ENCODE measurements around the gene CCDC12.

Gene CCDC12

DNA sequence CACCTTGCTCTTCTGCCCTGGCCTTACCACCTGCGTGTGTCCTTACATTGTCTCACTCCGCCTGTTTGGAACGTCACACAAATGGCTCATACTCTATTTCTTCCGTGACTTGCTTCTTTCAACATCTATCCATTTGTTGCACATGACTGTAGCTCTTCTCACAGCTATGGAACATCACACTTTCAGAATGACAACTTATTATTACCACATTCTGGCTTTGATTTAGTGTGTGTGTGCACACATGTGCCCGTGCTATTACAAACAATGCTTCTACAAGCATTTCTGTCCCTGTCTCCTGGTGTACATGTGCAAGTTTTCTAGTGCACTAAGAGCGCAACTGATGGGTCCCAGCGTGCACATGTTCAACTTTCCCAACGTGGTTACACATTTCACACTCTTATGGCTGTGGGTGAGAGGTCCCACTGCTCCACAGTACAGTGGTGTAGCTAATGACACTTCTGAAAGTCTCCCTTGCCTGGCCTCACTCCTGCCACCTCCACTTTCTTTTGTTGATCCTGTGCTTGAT is 61.2 kb downstream of the CCDC12 start:
- Histone ChIP-seq H3K27ac (replicated peaks) (no peak overlapping the region), H3K27me3 (ENCODE audit: insufficient read depth, poor library complexity, severe bottlenecking) (no peaks in the 10 kb centered on the region), H3K4me3 (replicated peaks; ENCODE audit: insufficient read depth, low read length) (no peak overlapping the region)
- TF ChIP-seq GABPA (IDR thresholded peaks at IDR 0.05; ENCODE audit: low read depth) (no peak), SPI1 (IDR thresholded peaks at IDR 0.05; ENCODE audit: borderline replicate concordance, low read depth) (no peak), REST (IDR thresholded peaks at IDR 0.05; ENCODE audit: insufficient replicate concordance, low read depth) (no peak), POLR2AphosphoS5 (IDR thresholded peaks at IDR 0.05; ENCODE audit: low read depth) (no peak)
- TF ChIP-seq, protein P1, sequence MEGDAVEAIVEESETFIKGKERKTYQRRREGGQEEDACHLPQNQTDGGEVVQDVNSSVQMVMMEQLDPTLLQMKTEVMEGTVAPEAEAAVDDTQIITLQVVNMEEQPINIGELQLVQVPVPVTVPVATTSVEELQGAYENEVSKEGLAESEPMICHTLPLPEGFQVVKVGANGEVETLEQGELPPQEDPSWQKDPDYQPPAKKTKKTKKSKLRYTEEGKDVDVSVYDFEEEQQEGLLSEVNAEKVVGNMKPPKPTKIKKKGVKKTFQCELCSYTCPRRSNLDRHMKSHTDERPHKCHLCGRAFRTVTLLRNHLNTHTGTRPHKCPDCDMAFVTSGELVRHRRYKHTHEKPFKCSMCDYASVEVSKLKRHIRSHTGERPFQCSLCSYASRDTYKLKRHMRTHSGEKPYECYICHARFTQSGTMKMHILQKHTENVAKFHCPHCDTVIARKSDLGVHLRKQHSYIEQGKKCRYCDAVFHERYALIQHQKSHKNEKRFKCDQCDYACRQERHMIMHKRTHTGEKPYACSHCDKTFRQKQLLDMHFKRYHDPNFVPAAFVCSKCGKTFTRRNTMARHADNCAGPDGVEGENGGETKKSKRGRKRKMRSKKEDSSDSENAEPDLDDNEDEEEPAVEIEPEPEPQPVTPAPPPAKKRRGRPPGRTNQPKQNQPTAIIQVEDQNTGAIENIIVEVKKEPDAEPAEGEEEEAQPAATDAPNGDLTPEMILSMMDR (IDR thresholded peaks at IDR 0.05; ENCODE audit: insufficient read depth, low read length) = no peak
- DNase-seq (ENCODE audit: low read depth in 1 of 2, low spot score in 1 of 2) = no peak

DNA sequence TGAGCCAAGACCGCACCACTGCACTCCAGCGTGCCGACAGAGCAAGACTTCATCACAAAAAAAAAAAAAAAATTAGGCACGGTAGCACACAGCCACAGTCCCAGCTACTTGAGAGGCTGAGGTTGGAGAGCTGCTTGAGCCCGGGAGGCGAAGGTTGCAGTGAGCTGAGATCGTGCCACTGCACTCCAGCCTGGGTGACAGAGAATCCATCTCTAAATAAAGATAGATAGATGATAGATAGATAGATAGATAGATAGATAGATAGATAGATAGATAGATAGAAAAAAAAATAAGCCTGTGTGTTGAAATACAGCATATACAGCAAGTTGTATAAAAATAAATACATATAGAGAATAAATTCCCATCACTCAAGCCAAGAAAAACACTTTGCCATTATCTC is 61.7 kb downstream of the CCDC12 start:
- DNase-seq (ENCODE audit: low read depth in 1 of 2, low spot score in 1 of 2) = no peak
- no peak overlapping the region for H3K4me3 ChIP-seq (replicated peaks; ENCODE audit: insufficient read depth, low read length)
- no peaks in the 10 kb centered on the region for H3K27me3 ChIP-seq (ENCODE audit: insufficient read depth, poor library complexity, severe bottlenecking)
- no peak overlapping the region for H3K27ac ChIP-seq (replicated peaks)
- TF ChIP-seq REST (IDR thresholded peaks at IDR 0.05; ENCODE audit: insufficient replicate concordance, low read depth) = no peak
- TF ChIP-seq GABPA (IDR thresholded peaks at IDR 0.05; ENCODE audit: low read depth) = no peak
- TF ChIP-seq, protein P1 (IDR thresholded peaks at IDR 0.05; ENCODE audit: insufficient read depth, low read length) = no peak
- no peak for TF ChIP-seq SPI1 (IDR thresholded peaks at IDR 0.05; ENCODE audit: borderline replicate concordance, low read depth)
- TF ChIP-seq POLR2AphosphoS5 (IDR thresholded peaks at IDR 0.05; ENCODE audit: low read depth) = no peak

DNA sequence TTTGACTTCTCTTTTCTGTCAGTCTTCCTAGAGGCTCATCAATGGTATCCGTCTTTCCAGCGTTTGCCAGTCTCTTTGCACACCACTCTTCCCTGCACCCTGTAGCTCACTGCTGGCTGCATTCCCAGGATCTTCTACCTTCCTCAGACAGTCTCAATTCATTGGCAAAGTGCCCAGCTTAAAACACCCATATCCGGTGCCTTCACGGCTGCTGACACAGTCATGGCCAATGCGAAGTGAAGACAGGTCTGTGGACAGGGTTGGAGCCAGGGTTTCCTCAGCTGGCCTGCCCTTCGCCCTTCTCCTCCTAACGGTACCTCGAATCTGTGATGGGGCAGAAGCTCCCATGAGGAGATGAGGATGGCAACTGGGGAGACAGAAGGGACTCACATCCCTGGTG is 62.9 kb downstream of the CCDC12 start:
- DNase-seq (ENCODE audit: low read depth in 1 of 2, low spot score in 1 of 2) = no peak
- TF ChIP-seq, protein P1 (IDR thresholded peaks at IDR 0.05; ENCODE audit: insufficient read depth, low read length) = no peak
- TF ChIP-seq GABPA (IDR thresholded peaks at IDR 0.05; ENCODE audit: low read depth) (no peak), SPI1 (IDR thresholded peaks at IDR 0.05; ENCODE audit: borderline replicate concordance, low read depth) (no peak), REST (IDR thresholded peaks at IDR 0.05; ENCODE audit: insufficient replicate concordance, low read depth) (no peak), POLR2AphosphoS5 (IDR thresholded peaks at IDR 0.05; ENCODE audit: low read depth) (no peak)
- Histone ChIP-seq H3K27ac (replicated peaks) (no peak overlapping the region), H3K4me3 (replicated peaks; ENCODE audit: insufficient read depth, low read length) (no peak overlapping the region), H3K27me3 (ENCODE audit: insufficient read depth, poor library complexity, severe bottlenecking) (no peaks in the 10 kb centered on the region)

Measured in HL-60 (cell line).